Activated CD8-positive, alpha-beta memory T cell treated with anti-CD3 and anti-CD28 coated beads for 24 hours (primary cell): Measurements from ENCODE around the gene SLC12A7.
A peak's percentile ranks its signal among the peaks of the same experiment; 100 is the strongest.
"Not testable (repeated sequence)": the region's sequence is repeated elsewhere in the genome, so short reads cannot be mapped to it uniquely, and the experiment has no call there.

Source experiments
- DNase-seq: peaks from one replicate; pipeline ENCODE4 v3.0.0-alpha.2; 2020

SLC12A7 gene

DNA sequence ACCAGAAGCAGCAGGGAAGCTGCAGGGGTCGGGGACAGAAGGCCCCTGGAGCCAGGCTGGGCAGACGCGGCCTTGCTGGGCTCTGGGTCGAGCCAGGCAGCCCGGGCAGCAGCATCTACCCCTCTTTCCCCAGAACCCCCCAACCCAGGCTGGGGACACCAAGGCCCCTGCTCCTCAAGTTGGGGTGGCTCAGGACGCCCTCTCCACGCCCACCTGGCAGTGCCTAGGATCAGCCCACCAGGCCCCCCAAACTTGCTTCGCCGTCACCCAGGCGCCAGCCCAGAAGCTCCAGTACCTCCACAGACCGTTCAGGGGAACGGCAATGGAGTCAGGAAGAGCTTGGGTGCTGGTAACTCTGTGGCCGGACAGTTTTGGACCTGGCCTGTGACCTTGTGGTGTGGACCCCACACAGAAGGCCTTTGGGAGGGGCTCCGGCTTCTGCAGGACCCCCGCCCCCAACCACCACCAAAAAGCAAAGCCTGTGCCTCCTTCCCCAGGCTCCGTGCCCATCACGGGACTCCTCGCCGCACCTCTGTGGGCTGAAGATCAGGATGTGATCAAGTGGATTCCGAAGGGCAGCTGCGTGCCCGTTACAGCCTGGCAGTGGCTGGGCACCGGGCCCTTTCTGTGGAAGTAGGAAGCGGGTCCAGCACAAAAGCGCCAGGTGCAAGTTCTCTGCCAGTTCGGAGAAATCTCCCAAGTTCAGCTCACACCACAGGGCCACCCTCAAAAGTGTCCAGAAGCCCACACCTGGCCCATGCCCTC lies 2.1 kb downstream of the SLC12A7 start:
- no peak for DNase-seq

DNA sequence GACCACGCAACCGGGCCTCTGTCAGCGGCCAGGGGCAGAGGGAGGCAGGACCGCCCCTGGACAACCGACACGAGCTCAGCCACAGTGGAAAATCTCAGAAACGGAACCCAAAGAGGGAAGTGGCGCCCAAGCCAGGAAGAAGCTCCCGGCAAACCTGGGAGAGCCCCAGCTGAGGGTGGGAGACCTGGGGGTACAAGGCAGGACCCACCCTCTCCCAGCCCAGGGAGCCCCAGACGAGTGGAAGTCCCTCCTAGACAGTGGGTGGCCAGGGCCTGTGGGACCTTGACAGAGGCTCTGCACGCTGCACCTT lies 3.0 kb downstream of the SLC12A7 start:
- no peak for DNase-seq

DNA sequence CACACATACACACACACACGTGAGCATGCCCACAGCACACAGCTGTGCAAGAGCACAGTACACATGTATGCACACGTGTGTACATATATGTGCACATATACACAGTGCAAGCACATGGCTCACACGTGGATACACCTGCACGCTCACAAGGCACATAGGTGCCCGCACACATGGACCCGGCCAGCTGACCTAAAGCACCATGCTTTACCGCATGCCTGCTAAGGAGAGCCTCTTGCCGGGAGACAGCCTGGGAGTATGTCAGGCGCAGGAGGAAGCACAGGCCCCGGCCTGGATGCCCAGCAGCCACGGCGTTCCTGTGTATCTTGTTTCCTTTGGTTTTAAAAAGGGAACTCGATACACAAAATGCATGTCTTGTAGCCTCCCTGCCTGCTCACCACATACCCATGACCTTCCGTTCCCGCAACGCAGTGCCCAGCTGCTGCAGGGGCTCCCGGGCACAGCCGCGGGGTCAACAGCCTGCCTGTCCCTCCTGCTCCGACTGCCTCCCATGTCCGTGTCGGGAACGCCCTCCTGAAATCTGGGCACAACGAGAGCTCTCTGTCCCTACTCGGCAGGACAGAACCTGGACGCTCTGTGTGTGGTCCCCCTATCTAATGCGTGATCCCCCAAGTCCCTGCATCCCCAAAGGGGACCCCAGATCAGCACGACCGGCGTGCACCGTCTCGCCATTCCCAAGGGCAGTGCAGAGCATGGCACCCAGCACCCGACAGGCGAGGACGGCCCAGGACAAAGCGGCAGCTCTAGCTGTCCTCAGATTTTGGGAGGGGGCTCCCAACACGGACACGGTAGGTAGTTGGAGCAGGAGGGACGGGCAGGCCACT lies 3.6 kb downstream of the SLC12A7 start:
- no peak for DNase-seq

DNA sequence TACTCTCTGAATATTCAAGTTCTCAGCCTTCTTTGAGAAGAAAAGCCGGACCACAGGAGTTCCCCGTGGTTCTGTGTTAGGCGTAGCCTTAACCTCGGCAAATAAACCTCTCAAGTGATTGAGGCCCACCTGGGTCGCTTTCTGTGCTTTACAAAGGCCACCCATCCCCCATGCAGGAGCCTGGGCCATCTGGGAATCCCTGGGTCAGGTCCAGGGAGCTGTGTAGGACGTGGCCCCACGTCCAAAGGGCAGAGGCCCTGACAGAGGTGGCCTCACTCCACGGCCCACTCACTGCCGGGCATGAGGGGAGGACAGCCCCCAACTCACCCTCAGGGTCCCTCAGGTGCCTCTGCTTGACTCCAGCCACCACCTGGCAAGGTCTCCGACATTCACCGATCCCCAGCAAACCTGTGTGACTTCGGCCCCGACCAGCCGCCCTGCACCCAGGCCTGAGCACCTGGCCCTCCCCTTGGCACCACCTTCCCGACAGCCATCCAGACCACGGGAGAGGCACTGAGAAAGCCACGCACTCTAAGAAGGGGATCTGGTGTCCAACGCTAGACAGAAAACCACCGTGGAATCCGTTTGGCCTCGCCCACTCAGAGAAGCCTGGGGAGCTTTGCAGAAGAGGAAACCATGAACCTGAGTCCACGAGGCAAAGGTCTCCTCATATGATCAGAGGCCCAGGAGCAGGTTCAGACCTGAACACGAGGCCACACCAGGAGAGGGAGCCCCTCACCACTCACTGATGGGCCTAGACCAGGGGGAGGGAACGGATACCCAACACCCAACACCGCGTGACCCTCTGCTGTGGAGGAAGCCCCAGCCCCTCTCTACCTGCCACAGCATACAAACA lies 4.5 kb downstream of the SLC12A7 start:
- peak; percentile 70 for DNase-seq

DNA sequence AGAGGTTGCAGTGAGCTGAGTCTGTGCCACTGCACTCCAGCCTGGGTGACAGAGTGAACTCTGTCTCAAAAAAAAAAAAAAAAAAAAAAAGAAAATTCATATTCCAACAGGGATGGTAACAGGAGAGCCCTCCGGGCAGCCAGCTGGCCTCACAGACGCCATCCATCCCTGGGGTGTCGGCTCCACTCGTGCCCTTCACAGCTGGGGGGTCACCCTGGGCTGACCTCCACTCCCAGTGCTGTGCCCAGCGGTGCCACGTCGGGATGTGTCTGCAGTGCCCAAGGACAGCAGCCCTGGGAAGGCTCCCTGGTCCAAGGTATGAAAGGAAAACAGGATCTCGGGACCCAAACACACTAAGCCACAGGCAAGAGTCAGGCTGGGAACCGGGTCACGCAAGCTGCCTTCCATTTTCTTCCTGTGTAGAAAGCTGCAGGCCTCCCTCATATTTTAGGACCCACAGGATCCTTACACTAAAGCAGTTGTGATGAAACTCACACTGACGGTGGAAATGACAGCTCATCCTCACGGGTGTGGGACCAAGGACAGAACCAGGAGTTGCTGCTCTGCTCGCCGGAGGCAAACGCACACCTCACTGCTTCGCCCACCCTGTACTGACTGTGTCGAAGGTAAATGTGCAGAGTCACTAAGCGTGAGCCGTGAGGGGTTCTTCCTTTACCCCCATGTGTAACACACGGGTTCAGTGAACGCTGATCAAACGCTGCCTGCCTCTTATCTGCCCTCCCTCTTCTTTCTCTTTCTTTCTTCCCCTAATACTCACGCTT lies 5.3 kb downstream of the SLC12A7 start:
- peak; percentile 78 for DNase-seq

DNA sequence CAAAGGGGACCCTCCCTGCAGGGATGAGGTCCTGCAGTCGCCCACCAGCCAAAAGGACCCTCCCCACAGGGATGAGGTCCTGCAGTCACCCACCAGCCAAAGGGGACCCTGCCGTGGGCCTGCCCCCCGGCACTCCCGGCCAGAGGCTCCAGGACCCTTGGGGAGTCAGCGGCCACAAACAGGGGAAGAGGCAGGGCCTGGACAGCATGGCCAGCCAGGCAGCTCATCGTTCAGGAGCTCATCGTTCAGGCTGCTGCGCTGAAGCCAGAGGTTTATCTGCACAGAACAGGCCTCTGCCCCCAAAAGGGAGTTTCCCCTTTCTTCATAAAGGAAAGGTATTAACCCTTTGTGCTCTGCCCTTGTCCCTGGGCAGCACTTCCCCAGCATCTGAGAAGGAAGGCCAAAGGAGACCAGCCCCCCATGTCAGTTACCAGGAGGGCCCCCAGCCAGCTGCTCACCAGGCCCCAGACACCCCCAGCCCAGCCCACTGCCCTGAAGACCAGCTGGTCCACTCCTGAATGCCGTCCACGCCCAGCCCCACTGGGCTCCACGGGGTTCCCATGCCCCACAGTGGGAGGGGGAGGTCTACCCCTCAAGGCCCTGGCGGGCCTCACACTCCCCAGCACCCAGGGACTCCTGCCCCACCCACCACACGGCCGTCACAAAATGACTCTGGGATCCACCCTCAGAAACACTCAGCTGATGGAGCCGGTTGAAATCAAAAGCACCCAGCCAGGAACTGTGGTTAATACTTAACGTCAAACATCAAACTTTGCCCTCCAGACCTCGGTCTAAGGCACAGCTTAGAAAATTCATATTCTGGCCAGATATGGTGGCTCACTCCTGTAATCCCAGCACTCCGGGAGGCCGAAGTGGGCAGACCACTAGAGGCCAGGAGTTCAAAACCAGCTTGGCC lies 6.3 kb downstream of the SLC12A7 start:
- peak; percentile 74 for DNase-seq

DNA sequence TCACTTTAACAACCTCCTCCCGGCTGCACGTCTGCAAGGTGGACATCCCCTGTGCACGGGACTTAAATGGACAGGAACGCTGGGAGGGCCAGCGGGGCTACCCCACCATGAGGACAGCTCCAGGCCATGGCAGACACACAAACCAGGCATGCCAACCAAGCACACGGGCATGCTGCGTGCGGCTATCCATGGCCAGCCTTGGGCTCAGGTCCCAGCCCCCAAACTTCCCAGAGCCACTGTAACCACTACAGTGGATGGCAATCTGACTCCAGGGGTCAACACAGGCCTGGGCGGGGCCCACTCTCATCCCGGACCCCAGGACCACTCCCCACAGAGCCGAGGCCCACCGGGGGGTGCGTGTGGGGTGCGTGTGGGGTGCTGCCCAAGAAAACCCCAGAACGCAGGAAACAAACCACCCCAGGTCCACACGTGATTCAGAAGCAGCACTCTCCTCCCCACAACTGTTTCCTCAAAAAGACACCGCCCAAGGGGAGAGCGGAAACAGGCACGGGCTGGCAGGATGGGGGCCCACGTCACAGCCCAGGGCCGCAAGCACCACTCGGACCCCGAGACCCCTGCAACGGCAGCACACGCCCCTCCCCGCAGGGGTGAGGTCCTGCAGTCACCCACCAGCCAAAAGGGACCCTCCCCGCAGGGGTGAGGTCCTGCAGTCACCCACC lies 7.4 kb downstream of the SLC12A7 start:
- peak; percentile 76 for DNase-seq

DNA sequence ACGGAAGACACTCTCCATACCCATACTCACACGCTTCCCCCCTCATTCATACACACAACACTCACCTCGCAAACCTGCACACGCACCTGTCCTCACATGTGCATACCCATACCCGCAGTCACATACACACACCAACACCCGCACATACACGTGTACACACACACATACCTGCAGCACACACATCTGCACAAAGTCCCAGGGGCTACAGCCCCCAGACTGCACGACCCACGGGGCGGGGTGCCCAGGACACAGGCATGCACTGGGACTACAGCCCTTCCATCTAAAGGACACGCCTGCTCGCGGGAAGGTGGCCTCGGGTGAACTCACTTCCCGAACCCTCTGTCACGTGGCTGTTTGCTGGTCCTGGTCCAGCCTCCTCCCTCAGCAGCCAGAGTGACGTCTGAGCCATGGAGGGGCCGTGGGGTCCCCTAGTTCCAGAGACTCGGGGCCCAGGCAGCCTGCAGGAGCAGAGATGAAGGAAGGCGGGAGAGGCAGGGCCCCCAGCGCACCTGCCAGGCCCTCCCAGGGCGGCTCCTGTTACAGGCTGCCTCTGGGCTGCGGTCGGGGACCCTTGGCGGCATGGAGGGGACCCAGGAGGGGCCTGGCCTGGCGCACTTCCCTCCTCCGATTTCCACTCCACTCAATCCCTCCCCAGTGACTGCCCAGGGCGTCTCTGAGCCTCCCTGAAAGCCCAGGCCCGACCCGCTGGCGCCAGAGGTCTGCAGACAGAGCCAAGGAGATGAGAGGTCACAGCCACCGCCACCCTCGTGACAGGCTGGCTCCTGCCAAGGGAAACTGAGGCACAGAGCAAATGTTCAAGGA lies 8.1 kb downstream of the SLC12A7 start:
- peak; percentile 69 for DNase-seq

DNA sequence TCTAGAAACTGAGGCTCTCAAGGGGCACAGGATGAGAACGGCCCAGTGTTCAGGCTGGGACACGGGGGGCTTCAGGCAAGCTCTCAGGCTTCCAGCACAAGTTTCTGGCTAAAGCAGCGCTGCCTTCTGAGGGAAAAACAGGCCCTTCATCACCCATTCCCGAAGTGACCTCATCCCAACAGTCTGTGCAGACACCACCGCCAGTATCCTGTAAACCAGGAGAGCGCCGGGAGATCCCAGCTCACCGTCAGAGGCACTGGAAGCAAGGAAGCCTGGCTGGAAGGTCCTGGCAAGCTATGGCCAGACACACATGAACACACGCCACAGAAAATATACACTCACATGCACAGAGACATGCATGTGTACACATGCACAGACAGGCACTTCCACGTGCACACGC lies 8.8 kb downstream of the SLC12A7 start:
- DNase-seq = no peak

DNA sequence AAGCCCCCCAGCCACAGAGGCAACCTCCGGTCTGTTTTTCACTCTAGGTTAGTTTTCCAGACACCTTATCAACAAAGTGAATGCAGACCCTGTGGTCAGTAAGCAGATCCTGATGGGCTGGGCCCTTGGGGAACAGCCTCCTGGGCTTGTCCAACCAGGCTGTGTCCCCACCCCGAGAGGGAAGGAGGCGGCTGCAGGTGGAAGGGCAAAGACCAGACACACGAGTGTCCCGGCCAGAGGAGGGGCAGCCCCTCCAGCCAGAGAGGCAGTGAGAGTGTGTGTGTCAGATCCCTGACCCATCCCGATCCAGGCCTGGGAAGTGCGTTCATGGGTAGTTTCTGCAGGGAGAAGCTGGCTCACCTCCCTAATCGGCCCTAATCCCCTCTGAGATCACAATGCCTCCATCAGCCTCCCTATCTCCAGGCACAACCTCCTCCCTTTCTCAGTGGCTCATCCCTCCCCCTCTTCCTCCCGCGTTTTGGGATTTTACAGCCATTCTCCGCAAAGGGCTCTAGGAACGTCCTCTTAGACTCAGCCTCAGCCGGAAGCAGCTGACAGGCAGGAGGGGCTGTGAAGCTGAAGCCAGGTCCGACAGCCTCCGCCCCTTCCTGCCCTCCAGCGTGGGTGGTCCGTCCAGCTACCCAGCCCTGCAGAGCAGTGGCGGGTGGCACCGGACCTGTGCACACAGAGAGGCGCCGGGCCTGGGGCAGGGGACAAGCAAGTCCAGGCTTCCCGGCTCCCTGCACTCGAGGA lies 9.7 kb downstream of the SLC12A7 start:
- peak; percentile 70 for DNase-seq

DNA sequence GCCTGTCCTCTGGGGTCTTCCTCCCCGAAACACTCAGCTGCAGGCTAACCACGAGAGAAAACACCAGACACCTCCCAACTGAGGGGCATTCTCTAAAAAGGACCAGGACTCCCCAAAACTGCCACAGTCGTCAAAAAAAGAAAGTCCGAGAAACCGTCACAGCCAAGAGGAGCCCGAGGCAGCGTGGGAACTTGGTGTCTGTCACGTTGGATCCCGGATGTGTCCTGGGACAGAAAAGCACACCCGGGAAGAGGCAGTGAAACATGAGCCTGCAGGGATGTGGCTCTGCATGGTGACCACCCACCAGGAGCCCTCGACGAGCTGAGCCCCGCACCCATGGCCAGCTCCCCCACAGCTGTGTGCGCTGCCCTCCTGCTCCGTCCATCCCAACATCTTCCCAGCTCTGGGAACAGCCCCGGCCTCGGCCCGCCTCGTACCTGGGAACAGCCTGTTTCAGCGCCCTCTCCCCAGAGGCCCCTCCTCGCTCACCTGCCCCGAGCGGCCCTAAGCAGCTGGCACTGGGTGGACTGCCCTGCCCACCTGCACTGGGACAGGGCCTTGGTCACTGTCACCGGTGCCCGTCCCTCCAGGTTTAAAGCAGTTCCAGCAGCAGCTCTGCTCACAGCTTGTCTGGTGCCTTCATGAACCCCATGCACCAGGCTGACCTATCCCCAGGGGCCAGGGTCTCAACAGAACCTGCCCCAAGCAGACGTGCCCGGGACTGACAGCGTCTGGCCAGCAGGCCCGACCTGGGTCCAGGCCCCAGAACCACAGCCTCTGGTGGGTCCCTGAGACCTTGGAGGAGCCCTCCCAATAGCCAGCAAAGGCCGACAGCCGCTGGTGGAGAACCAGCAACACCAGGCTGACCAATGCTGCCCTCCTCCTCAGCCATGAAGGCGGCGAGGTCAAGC lies 10.9 kb downstream of the SLC12A7 start:
- no peak for DNase-seq

DNA sequence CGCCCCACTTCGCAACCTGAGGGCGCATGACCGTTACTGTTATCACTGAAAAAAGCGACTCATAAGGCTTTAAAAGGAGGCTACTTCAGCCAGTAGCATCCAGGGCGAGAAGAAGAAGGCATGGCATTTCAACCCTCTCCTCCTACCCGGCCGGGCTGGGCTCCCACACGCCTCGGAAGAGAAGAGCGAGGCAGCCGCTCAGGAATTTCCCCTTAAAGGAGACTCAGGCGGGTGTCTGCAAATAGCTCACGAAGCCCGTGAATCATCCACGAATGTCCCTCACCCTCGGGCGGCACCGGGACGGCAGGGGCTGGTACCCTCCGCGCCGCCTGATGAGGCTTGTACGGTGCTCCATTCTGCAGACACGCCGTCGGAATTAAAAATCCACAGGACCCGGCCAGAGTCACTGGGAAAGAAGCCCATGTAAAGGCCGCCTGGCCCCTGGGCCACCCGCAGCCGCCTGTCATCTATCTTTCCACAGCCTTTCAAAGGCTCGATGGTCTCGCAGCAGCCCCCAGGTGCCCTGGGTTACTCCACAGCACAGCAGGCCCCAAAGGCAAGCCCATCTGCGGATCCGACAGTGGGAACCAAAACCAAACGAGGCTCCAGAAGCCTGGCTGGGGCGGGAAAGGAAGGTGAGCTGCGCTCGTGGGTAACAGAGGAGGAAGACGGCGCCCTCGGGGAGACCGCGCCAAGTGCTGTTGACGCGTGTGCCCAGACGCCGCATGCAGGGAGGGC lies 11.8 kb downstream of the SLC12A7 start:
- peak; percentile 67 for DNase-seq

DNA sequence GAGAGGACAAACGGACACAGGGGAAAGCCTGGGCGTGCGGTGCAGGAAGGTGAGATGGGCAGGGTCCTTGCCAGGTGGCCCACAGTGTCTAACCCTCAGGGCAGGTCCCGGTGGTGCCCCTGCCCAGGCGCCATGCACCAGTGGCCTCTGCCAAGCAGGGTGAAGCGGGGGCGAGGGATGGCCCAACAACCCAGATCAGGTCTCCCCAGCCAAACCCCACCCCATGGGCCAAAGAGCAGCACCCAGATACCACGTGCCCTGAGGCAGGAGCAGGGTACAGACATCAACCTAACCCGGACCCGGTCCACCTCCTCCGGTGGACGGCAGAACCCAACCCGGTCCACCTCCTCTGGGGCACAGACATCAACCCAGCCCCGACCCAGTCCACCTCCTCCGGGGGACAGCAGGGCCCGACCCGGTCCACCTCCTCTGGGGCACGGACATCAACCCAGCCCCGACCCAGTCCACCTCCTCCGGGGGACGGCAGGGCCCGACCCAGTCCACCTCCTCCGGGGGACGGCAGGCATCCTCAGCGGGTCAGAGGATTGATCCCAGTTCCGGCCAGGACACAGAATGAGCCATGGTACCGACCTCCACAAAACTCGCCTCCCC lies 12.8 kb downstream of the SLC12A7 start:
- no peak for DNase-seq

DNA sequence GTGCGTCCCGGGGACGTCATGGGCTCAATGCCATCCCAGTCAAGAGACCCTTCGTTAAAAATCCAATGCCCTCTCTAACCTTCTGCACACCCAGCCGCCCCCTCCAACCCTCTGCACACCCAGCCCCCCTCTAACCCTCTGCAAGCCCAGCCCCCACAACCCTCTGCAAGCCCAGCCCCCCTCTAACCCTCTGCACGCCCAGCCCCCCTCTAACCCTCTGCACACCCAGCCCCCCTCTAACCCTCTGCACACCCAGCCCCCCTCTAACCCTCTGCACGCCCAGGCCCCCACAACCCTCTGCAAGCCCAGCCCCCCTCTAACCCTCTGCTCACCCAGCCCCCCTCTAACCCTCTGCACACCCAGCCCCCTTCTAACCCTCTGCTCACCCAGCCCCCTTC lies 13.9 kb downstream of the SLC12A7 start:
- DNase-seq = not testable (repeated sequence)

DNA sequence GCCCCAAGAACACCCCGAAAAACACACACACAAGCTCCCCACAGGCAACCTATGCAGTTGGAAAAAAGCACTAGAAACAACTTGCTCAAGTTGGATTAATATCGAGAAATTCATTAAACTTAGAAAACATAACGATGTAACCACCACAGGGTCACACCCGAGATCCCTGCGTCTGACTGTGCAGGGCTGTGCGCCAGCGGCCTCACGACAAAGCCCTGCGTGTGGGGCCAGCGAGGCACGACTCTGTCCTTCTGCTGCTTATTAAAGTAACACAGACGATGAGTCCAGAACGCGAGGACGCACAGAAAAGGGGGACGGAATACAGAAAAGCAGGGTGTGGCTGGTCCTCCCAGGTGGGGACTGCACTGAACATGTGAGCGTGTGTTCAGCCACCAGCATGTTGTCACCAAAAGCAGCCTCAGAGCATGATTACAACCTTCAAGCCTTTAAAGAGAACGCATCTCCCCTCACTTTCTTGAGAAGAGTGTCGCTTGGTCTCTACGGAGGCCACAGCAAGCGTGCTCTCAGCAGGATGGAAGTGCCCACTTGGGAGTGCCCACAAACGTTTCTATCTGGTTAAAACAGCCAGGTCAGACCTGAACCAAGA lies 14.4 kb downstream of the SLC12A7 start:
- DNase-seq = peak; percentile 63

DNA sequence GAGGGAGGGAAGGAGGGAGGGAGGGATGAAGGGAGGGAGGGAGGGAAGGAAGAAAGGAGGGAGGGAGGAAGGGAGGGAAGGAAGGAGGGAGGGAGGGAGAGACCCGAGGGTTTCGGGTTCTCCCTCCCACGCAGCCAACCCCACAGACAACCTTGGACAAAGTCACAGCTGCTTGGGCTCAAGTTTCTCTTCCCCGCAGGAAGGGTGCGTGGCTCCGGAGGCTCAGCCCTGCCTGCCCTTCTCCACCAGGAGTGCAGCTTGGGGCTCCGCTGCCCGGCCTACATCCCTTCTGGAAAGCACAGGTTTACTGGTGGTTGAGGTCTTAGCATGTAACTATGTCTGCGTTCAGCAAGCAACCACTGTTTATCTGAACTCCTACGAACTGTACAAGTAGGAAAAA lies 15.0 kb downstream of the SLC12A7 start:
- DNase-seq = no peak

DNA sequence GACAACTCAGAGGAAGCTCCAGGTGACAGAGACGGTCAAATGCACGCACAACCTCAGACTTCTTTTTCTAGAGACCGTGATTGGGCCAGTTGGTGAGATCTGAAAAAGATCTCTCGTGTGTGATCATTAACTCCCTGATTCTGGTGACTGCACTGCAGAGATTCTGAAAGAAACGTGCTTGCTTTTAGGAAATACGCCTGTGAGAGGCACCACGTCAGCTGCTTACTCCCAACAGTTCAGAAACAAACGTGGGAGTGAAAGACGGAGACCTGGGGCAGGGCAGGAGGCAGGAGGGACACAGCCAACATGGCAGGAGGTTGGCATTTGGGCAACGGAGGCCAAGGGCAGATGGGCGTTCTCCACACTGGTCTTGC lies 15.9 kb downstream of the SLC12A7 start:
- no peak for DNase-seq
